H1 (cell line): Measurements from ENCODE around the gene LOXL1. TPM values are rescaled to one million over a fixed set of nuclear protein-coding genes. Genes with fewer than 3 reads are reported as not detected.

ENCODE experiments used
- EGR1 ChIP-seq: IDR thresholded peaks from 2 replicates; pipeline ENCODE4 v1.6.1; 2011; ENCODE audit warnings: low read depth, low read length, borderline replicate concordance
- GTF2F1 ChIP-seq: IDR thresholded peaks from 2 replicates; pipeline ENCODE4 v1.6.1; 2012; ENCODE audit warnings: low read depth, low read length, improper control_type of control experiment, borderline replicate concordance
- HDAC2 ChIP-seq, 2 experiments: fragments of 300-600 bp in 1 of 2; sonication (generic) in 1 of 2; IDR thresholded peaks; 2 replicates each; pipeline ENCODE4 v1.6.1; 2011 to 2012; ENCODE audit warnings: low read depth in 2 of 2, low read length in 2 of 2, mild to moderate bottlenecking in 2 of 2, moderate library complexity in 2 of 2, borderline replicate concordance in 1 of 2, inconsistent platforms in 1 of 2
- MAFK ChIP-seq: IDR thresholded peaks from 2 replicates; pipeline ENCODE4 v1.6.1; 2012; ENCODE audit warnings: low read depth, mild to moderate bottlenecking, improper control_type of control experiment, low read length
- RAD21 ChIP-seq, 2 experiments: IDR thresholded peaks in 1 of 2; conservative IDR thresholded peaks in 1 of 2; 2 replicates each; pipeline ENCODE4 v1.6.1; 2011; ENCODE audit warnings: low read depth in 2 of 2, low read length in 2 of 2, improper control_type of control experiment in 1 of 2, inconsistent platforms in 1 of 2, mild to moderate bottlenecking in 1 of 2, moderate library complexity in 1 of 2
- polyA plus RNA-seq, 7 experiments: library from polyadenylated mRNA; depleted of rRNA in 3 of 7; stranded (reverse) in 5 of 7; unstranded in 2 of 7; fragments of >200 nt in 5 of 7; fragments of 200-250 nt in 2 of 7; gene quantifications; 1 replicate in 5 of 7; 2 replicates in 1 of 7; 4 replicates in 1 of 7; pipeline versions ENCODE4 v1.2.1 to v1.2.3, GENCODE V29; 2011 to 2013; ENCODE audit warnings: missing spikeins in 2 of 7, mixed read lengths in 2 of 7
- total RNA-seq: library from RNA; stranded (reverse); fragmentation: NEBNext Ultra II Directional; extraction: Animal tissue kit (Norgen Biotek cat#: 25700); gene quantifications from 2 replicates; pipeline ENCODE4 v1.2.1, GENCODE V29; 2021
- TF ChIP-seq, protein P1 (sequence below): IDR thresholded peaks from 2 replicates; pipeline ENCODE4 v1.6.1; 2012; ENCODE audit warnings: inconsistent platforms

Gene LOXL1
- total and polyA plus RNA-seq, 2 of the 8 experiments (the other 6 are each of a cell fraction or from before 2014, with no cell fraction given), result 8.1 to 14.4 TPM

DNA sequence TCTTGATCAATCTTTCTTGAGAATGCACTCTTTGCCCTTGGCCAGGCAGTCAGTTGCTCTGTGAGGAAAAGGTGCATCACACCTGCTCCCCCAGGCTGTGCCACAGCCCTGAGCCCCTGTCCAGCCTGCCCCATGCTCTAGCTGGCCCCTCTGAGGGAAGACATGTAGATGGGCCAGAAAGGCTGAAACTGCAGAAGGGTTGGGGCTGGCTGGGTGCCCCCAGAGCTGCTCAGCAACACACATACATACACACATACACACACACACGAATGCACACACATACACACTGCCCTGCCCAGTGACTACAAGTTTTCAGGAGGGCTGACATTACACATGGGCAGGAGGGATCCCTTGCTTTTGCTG, 36.5 kb upstream of the LOXL1 start (continued):
- TF ChIP-seq, protein P1, sequence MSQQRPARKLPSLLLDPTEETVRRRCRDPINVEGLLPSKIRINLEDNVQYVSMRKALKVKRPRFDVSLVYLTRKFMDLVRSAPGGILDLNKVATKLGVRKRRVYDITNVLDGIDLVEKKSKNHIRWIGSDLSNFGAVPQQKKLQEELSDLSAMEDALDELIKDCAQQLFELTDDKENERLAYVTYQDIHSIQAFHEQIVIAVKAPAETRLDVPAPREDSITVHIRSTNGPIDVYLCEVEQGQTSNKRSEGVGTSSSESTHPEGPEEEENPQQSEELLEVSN, result no peak
- TF ChIP-seq RAD21 (IDR thresholded peaks at IDR 0.05 in 1 of 2, conservative IDR thresholded peaks at IDR 0.05 in 1 of 2; ENCODE audit: low read depth in 2 of 2, low read length in 2 of 2), result no peak
- TF ChIP-seq GTF2F1, result no peak
- no peak for TF ChIP-seq MAFK
- TF ChIP-seq HDAC2 (IDR thresholded peaks at IDR 0.05; ENCODE audit: borderline replicate concordance in 1 of 2, low read depth in 2 of 2, low read length in 2 of 2), result no peak
- no peak for TF ChIP-seq EGR1
